Endothelial cell of umbilical vein (primary cell): Measurements from ENCODE around the gene CITED2.

ENCODE experiments used
- EZH2 ChIP-seq: IDR thresholded peaks from 2 replicates; pipeline ENCODE4 v1.6.1; 2012; ENCODE audit warnings: borderline replicate concordance, low read depth, mild to moderate bottlenecking, moderate library complexity, low read length, inconsistent platforms; ENCODE audit not compliant: severe bottlenecking
- JUN ChIP-seq: IDR thresholded peaks from 2 replicates; pipeline ENCODE4 v1.6.1; 2011; ENCODE audit warnings: borderline replicate concordance, low read depth; ENCODE audit not compliant: insufficient read length, insufficient read depth
- MAX ChIP-seq: IDR thresholded peaks from 2 replicates; pipeline ENCODE4 v1.6.1; 2011; ENCODE audit not compliant: insufficient read depth, insufficient read length
- MYC ChIP-seq: IDR thresholded peaks from one replicate; pipeline ENCODE4 v1.6.1; 2011; ENCODE audit warnings: mild to moderate bottlenecking, low read depth, low read length
- POLR2A ChIP-seq: IDR thresholded peaks from 2 replicates; pipeline ENCODE4 v1.6.1; 2012; ENCODE audit warnings: low read depth, mild to moderate bottlenecking, control low read depth, low read length
- POLR2AphosphoS5 ChIP-seq: IDR thresholded peaks from 2 replicates; pipeline ENCODE4 v1.6.1; 2012; ENCODE audit warnings: low read depth, mild to moderate bottlenecking, control low read depth, low read length, moderate library complexity; ENCODE audit not compliant: insufficient read depth
- TF ChIP-seq, protein P1 (sequence below), 2 donors: IDR thresholded peaks; 1 replicate in 1 of 2; 2 replicates in 1 of 2; pipeline ENCODE4 v1.5.1; 2011; ENCODE audit warnings: low read length in 2 of 2, mild to moderate bottlenecking in 2 of 2, moderate library complexity in 2 of 2, control low read depth in 1 of 2, inconsistent platforms in 1 of 2, low read depth in 1 of 2; ENCODE audit not compliant: insufficient read depth in 1 of 2; ENCODE audit errors: extremely low read depth in 1 of 2

DNA sequence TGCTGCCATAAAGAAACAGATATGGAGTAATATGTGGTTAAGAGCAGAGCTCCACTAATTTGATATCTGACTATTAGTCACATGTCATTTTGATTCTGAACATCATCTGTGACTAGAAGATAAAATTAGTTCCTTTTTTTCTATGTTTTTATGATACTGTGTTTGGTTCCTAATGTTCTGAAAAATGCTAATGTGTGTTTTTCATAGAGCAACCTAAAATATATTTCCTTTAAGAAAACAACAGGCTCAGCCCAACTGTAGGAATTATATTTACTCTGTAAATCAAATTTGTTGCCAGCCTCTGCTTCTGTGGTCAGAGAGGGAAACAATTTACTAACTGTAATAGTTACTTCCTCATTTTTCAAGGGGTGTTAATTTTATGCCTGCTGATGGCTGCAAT, 49.3 kb downstream of the CITED2 start:
- TF ChIP-seq, protein P1, sequence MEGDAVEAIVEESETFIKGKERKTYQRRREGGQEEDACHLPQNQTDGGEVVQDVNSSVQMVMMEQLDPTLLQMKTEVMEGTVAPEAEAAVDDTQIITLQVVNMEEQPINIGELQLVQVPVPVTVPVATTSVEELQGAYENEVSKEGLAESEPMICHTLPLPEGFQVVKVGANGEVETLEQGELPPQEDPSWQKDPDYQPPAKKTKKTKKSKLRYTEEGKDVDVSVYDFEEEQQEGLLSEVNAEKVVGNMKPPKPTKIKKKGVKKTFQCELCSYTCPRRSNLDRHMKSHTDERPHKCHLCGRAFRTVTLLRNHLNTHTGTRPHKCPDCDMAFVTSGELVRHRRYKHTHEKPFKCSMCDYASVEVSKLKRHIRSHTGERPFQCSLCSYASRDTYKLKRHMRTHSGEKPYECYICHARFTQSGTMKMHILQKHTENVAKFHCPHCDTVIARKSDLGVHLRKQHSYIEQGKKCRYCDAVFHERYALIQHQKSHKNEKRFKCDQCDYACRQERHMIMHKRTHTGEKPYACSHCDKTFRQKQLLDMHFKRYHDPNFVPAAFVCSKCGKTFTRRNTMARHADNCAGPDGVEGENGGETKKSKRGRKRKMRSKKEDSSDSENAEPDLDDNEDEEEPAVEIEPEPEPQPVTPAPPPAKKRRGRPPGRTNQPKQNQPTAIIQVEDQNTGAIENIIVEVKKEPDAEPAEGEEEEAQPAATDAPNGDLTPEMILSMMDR (IDR thresholded peaks at IDR 0.05; ENCODE audit: extremely low read depth in 1 of 2, insufficient read depth in 1 of 2, low read depth in 1 of 2, low read length in 2 of 2), result no peak
- TF ChIP-seq EZH2, result no peak
- no peak for TF ChIP-seq POLR2A
- TF ChIP-seq MYC, result no peak
- TF ChIP-seq POLR2AphosphoS5, result no peak
- TF ChIP-seq JUN, result no peak
- TF ChIP-seq MAX, result no peak
